Testis (tissue), 2 donors: Measurements from ENCODE around the gene TNFAIP8.
"Not testable (repeated sequence)": the region's sequence is repeated elsewhere in the genome, so short reads cannot be mapped to it uniquely, and the experiment has no call there.

Experiments
- POLR2A ChIP-seq: fragments of 450-650 bp; IDR thresholded peaks from one replicate; pipeline ENCODE4 v1.6.1; 2017; ENCODE audit warnings: antibody characterized with exemption, mild to moderate bottlenecking, moderate library complexity
- TF ChIP-seq, protein P1 (sequence below), 3 experiments: fragments of 450-650 bp in 2 of 3; fragments of 200-600 bp in 1 of 3; sonication (generic) in 1 of 3; IDR thresholded peaks; one replicate each; pipeline ENCODE4 v1.5.1; 2016 to 2019; ENCODE audit warnings: antibody characterized with exemption in 3 of 3, mild to moderate bottlenecking in 2 of 3, moderate library complexity in 1 of 3

DNA sequence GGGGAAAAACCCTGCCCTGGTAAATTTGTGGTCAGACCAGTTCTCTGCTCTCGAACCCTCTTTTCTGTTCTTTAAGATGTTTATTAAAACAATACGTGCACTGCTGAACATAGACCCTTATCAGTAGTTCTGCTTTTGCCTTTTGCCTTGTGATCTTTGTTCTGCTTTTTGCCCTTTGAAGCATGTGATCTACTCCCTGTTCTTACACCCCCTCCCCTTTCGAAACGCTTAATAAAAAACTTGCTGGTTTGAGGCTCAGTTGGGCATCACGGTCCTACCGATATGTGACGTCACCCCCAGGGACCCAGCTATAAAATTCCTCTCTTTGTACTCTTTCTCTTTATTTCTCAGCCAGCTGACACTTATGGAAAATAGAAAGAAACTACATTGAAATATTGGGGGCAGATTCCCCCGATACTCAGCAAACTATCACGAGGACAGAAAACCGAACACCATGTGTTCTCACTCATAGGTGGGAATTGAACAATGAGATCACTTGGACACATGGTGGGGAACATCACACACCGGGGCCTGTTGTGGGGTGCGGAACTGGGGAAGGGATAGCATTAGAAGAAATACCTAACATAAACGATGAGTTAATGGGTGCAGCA, 58.4 kb downstream of the TNFAIP8 start:
- TF ChIP-seq, protein P1, sequence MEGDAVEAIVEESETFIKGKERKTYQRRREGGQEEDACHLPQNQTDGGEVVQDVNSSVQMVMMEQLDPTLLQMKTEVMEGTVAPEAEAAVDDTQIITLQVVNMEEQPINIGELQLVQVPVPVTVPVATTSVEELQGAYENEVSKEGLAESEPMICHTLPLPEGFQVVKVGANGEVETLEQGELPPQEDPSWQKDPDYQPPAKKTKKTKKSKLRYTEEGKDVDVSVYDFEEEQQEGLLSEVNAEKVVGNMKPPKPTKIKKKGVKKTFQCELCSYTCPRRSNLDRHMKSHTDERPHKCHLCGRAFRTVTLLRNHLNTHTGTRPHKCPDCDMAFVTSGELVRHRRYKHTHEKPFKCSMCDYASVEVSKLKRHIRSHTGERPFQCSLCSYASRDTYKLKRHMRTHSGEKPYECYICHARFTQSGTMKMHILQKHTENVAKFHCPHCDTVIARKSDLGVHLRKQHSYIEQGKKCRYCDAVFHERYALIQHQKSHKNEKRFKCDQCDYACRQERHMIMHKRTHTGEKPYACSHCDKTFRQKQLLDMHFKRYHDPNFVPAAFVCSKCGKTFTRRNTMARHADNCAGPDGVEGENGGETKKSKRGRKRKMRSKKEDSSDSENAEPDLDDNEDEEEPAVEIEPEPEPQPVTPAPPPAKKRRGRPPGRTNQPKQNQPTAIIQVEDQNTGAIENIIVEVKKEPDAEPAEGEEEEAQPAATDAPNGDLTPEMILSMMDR (IDR thresholded peaks at IDR 0.05): not testable (repeated sequence)
- TF ChIP-seq POLR2A: not testable (repeated sequence)
